SW 1271 (cell line): ENCODE measurements around the gene NKX2-1.

ENCODE experiments used
- DNase-seq, 2 experiments: peaks; one replicate each; lab custom pipeline; 2025; lab: John Stamatoyannopoulos, UW

The NKX2-1 gene

GRCh38 chr14:36518031-36518585 is 1.9 kb downstream of the NKX2-1 start:
- no peak for DNase-seq

- no peak for DNase-seq
Measured at GRCh38 chr14:36517242-36518030, 2.6 kb downstream of the NKX2-1 start.

GRCh38 chr14:36516719-36517241 is 3.3 kb downstream of the NKX2-1 start:
- DNase-seq: no peak

GRCh38 chr14:36515896-36516718 is 3.9 kb downstream of the NKX2-1 start:
- DNase-seq: no peak

GRCh38 chr14:36515105-36515593 is 4.9 kb downstream of the NKX2-1 start:
- no peak for DNase-seq

GRCh38 chr14:36514278-36515104 is 5.5 kb downstream of the NKX2-1 start:
- DNase-seq: no peak

- DNase-seq: no peak
Measured at GRCh38 chr14:36513451-36514277, 6.4 kb downstream of the NKX2-1 start.

GRCh38 chr14:36513012-36513420 is 7.0 kb downstream of the NKX2-1 start:
- no peak for DNase-seq

- no peak for DNase-seq
Measured at GRCh38 chr14:36512585-36513003, 7.4 kb downstream of the NKX2-1 start.

- DNase-seq: no peak
Measured at GRCh38 chr14:36511981-36512584, 7.9 kb downstream of the NKX2-1 start.

- no peak for DNase-seq
Measured at GRCh38 chr14:36510874-36511273, 9.2 kb downstream of the NKX2-1 start.

- no peak for DNase-seq
Measured at GRCh38 chr14:36510078-36510799, 9.8 kb downstream of the NKX2-1 start.

- DNase-seq: no peak
Measured at GRCh38 chr14:36509069-36509917, 10.7 kb downstream of the NKX2-1 start.

GRCh38 chr14:36508418-36509068 is 11.5 kb downstream of the NKX2-1 start:
- DNase-seq: no peak

GRCh38 chr14:36507847-36508417 is 12.1 kb downstream of the NKX2-1 start:
- DNase-seq: no peak

- DNase-seq: no peak
Measured at GRCh38 chr14:36506732-36507614, 13.1 kb downstream of the NKX2-1 start.
